Transverse colon (tissue), 4 donors: ENCODE results near the gene ABT1. TPM values are rescaled to one million over a fixed set of nuclear protein-coding genes. Genes with fewer than 3 reads are reported as not detected.

Source experiments
- DNase-seq: peaks from one replicate; pipeline ENCODE4 v3.0.0-alpha.2; 2019
- H3K27ac ChIP-seq, 4 donors: fragments of 200-600 bp; sonication (generic); 2 replicates each; pipeline ENCODE4 v1.5.1; 2016 to 2018; ENCODE audit warnings: inconsistent platforms in 4 of 4
- H3K27me3 ChIP-seq: fragments of 200-600 bp; sonication (generic); 2 replicates; pipeline ENCODE4 v1.5.1; 2017; ENCODE audit warnings: inconsistent platforms
- H3K36me3 ChIP-seq, 4 donors: fragments of 200-600 bp; sonication (generic); 2 replicates each; pipeline ENCODE4 v1.5.1; 2017 to 2019; ENCODE audit warnings: inconsistent platforms in 4 of 4
- H3K4me1 ChIP-seq, 4 donors: fragments of 200-600 bp; sonication (generic); 2 replicates each; pipeline ENCODE4 v1.5.1; 2017 to 2020; ENCODE audit warnings: inconsistent platforms in 4 of 4
- H3K4me3 ChIP-seq, 4 donors: fragments of 200-600 bp; sonication (generic); 1 replicate in 1 of 4; 2 replicates in 3 of 4; pipeline versions ENCODE4 v1.5.1 to v1.6.1; 2017 to 2019; ENCODE audit warnings: inconsistent platforms in 4 of 4
- H3K9me3 ChIP-seq, 2 donors: fragments of 200-600 bp; sonication (generic); 2 replicates each; pipeline ENCODE4 v1.5.1; 2017 to 2019; ENCODE audit warnings: inconsistent platforms in 2 of 2
- EP300 ChIP-seq: sonication (generic); formaldehyde crosslinking; IDR thresholded peaks from one replicate; pipeline ENCODE4 v1.6.1; 2017; ENCODE audit warnings: antibody characterized with exemption, low read depth
- POLR2A ChIP-seq: fragments of 450-650 bp; IDR thresholded peaks from one replicate; pipeline ENCODE4 v1.6.1; 2016; ENCODE audit warnings: antibody characterized with exemption, mild to moderate bottlenecking, moderate library complexity
- POLR2AphosphoS5 ChIP-seq, 3 donors: sonication (generic); formaldehyde crosslinking; IDR thresholded peaks; one replicate each; pipeline ENCODE4 v1.6.1; 2016; ENCODE audit warnings: antibody characterized with exemption in 3 of 3
- WGBS, 2 donors: methylation state at CpG; one replicate each; pipeline ENCODE4 v1.1.5; 2018; ENCODE audit warnings: low coverage in 1 of 2; 5-methylcytosine and 5-hydroxymethylcytosine counted together
- in situ Hi-C, 4 donors: fragments of 200-750 bp; cut with MboI; loops; one replicate each; pipeline versions ENCODE4 v1.15.0 to v1.15.1; 2017; ENCODE audit warnings: low sequenced_read_pairs in 3 of 4, low pct_ligation_motif_present in 1 of 4, low pct_unique_long_range_greater_than_20kb in 1 of 4
- intact Hi-C: fragments of 100-400 bp; cut with DNase I; formaldehyde crosslinking; loops from one replicate; pipeline ENCODE4 v1.15.1; 2023; ENCODE audit warnings: low total_unique reads
- total RNA-seq, 4 donors: library from RNA; depleted of rRNA; stranded (reverse); fragments of >200 nt; gene quantifications; one replicate each; pipeline ENCODE4 v1.1.0, GENCODE V29; 2016
- TF ChIP-seq, protein P1 (sequence below), 5 experiments: fragments of 200-600 bp in 3 of 5; fragments of 450-650 bp in 2 of 5; sonication (generic) in 3 of 5; IDR thresholded peaks; 1 replicate in 2 of 5; 2 replicates in 3 of 5; pipeline ENCODE4 v1.5.1; 2016 to 2017; ENCODE audit warnings: antibody characterized with exemption in 5 of 5, inconsistent platforms in 3 of 5, mild to moderate bottlenecking in 2 of 5, moderate library complexity in 1 of 5

ABT1 gene
- total RNA-seq, 4 donors from 2014 or later = 5.6 to 16.5 (median 12.4) TPM

DNA sequence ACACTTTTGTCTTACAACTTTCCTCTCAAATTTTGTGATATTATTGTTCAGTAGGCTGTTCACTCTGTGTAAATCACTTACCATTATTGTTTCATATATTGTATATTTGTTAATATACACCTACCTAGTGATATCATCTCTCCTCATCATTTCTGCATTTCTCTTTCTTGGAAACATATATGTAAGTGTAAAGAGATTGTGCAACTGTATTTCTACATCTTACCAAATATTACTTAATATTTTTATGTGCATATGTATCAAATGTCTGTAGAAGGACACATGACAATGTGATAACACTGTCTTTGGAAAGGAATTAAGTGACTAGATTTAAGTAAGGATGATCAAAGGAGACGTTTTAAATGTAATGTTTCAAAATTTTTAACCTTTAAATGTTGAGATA, 32.6 kb downstream of the ABT1 start:
- H3K36me3 ChIP-seq = no peaks in the 10 kb centered on the region
- no peak for DNase-seq
- H3K27ac ChIP-seq = no peak overlapping the region
- WGBS, 2 donors = 50 to 70% methylated on average over 1 of the region's 1 CpG
- TF ChIP-seq, protein P1, sequence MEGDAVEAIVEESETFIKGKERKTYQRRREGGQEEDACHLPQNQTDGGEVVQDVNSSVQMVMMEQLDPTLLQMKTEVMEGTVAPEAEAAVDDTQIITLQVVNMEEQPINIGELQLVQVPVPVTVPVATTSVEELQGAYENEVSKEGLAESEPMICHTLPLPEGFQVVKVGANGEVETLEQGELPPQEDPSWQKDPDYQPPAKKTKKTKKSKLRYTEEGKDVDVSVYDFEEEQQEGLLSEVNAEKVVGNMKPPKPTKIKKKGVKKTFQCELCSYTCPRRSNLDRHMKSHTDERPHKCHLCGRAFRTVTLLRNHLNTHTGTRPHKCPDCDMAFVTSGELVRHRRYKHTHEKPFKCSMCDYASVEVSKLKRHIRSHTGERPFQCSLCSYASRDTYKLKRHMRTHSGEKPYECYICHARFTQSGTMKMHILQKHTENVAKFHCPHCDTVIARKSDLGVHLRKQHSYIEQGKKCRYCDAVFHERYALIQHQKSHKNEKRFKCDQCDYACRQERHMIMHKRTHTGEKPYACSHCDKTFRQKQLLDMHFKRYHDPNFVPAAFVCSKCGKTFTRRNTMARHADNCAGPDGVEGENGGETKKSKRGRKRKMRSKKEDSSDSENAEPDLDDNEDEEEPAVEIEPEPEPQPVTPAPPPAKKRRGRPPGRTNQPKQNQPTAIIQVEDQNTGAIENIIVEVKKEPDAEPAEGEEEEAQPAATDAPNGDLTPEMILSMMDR (IDR thresholded peaks at IDR 0.05) = no peak
- TF ChIP-seq EP300 (no peak), POLR2A (no peak), POLR2AphosphoS5 (IDR thresholded peaks at IDR 0.05) (no peak)
- H3K9me3 ChIP-seq = no peaks in the 10 kb centered on the region
- H3K4me1 ChIP-seq = no peaks in the 10 kb centered on the region
- H3K4me3 ChIP-seq = no peak overlapping the region
- intact Hi-C loops (no loop called here), in situ Hi-C loops (no loop called here)
- H3K27me3 ChIP-seq = no peaks in the 10 kb centered on the region

DNA sequence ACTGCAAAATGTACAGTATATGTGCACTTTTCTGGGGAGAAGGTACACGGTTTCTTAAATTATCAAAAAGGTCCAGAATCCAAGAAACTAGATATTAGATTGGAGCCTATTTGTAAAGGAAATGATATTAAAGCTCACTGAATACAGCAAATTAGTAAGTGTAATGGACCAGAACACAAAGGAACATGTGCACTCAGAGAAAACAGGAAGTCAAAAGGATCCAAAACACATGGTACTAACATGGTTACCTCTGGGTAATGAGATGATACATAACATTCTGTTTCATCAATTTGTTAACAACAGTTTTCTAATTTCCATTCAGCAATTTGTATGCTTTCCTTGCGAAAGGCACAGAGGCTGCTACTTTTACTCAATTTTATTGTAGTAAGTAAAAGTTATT, 44.1 kb downstream of the ABT1 start:
- intact Hi-C loops (no loop called here), in situ Hi-C loops (no loop called here)
- peaks cover 2 to 65% (median 28%) of the 10 kb centered on the region in 4 donors for H3K36me3 ChIP-seq
- no peak overlapping the region for H3K27ac ChIP-seq
- WGBS, 2 donors = 94 to 95% methylated on average over 2 of the region's 2 CpGs
- no peaks in the 10 kb centered on the region for H3K27me3 ChIP-seq
- peaks cover 16 to 22% of the 10 kb centered on the region in 2 donors for H3K9me3 ChIP-seq
- no peaks in the 10 kb centered on the region for H3K4me1 ChIP-seq
- DNase-seq = no peak
- TF ChIP-seq POLR2A (no peak), EP300 (no peak), POLR2AphosphoS5 (IDR thresholded peaks at IDR 0.05) (no peak)
- TF ChIP-seq, protein P1 (IDR thresholded peaks at IDR 0.05) = no peak
- H3K4me3 ChIP-seq = no peak overlapping the region

DNA sequence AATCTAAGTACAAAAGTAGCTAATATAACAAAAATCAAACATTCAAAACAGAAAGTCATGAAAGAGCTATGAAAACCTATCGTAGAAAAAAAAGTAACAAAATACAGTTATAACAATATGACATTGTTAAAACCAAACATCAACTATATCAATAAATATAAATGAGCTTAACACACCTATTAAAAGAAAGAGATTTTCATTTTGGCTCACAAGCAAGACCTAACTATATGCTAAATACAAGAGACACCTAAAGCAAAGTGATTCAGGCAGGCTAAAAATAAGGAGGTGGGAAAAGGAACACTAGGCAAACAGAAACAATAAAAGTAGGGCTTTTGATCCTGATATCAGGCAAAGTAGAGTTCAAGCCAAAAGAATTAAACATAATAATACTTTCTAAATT, 49.3 kb downstream of the ABT1 start:
- in situ Hi-C loops = no loop called here
- Histone ChIP-seq H3K4me1 (no peaks in the 10 kb centered on the region), H3K27ac (no peak overlapping the region), H3K27me3 (no peaks in the 10 kb centered on the region), H3K4me3 (no peak overlapping the region), H3K9me3 (peaks cover 2 to 5% of the 10 kb centered on the region in 2 donors), H3K36me3 (peaks cover 0 to 63% (median 16%) of the 10 kb centered on the region in 4 donors)
- intact Hi-C loops = no loop called here
- TF ChIP-seq, protein P1 (IDR thresholded peaks at IDR 0.05) = no peak
- TF ChIP-seq POLR2AphosphoS5 (IDR thresholded peaks at IDR 0.05) = no peak
- no peak for TF ChIP-seq POLR2A
- TF ChIP-seq EP300 = no peak
- DNase-seq = no peak
- WGBS, 2 donors = 92 to 100% methylated on average over 1 of the region's 1 CpG

Other genes starting within 250 kb of the ABT1 start
- 10 to 100 TPM in 2 of 4 donors, 1 to 10 TPM in 2; 4.5 to 39.1 (median 18.7) TPM for gene BTN3A2, start 231.8 kb upstream of the ABT1 start, total RNA-seq
- gene BTN2A2, start 213.8 kb upstream of the ABT1 start, total RNA-seq = 10 to 100 TPM in 2 of 4 donors, 1 to 10 TPM in 2; 6.0 to 14.6 (median 11.5) TPM
- gene BTN3A1, start 194.7 kb upstream of the ABT1 start, total RNA-seq = 10 to 100 TPM; 15.7 to 43.2 (median 20.4) TPM
- 10 to 100 TPM in 2 of 4 donors, 1 to 10 TPM in 2; 8.0 to 38.6 (median 9.5) TPM for gene BTN3A3, start 156.4 kb upstream of the ABT1 start, total RNA-seq
- gene BTN2A1, start 139.0 kb upstream of the ABT1 start, total RNA-seq = 10 to 100 TPM; 15.3 to 35.8 (median 20.7) TPM
- gene BTN1A1, start 96.7 kb upstream of the ABT1 start, total RNA-seq = under 1 TPM in 1 of 4 donors, not detected in 3; 0.32 TPM
- 10 to 100 TPM; 20.3 to 69.6 (median 62.8) TPM for gene HMGN4, start 58.6 kb upstream of the ABT1 start, total RNA-seq
- 10 to 100 TPM in 3 of 4 donors, 1 to 10 TPM in 1; 2.8 to 32.2 (median 13.5) TPM for gene ZNF322, start 62.8 kb downstream of the ABT1 start, total RNA-seq